ENCODE measurements around the gene ZMYM4. TPM values are rescaled to one million over a fixed set of nuclear protein-coding genes. Genes with fewer than 3 reads are reported as not detected.

ZMYM4 gene
- total and polyA plus RNA-seq, 10 of the 15 experiments (the other 5 are each of a cell fraction or from before 2014, with no cell fraction given): 8.0 to 37.0 (median 28.1) TPM

GRCh38 chr1:35268282-35269200 lies at the start of gene ZMYM4 (continued):
- TF ChIP-seq MLLT1 (IDR thresholded peaks at IDR 0.05) (peak; percentile 45; the same call in 1 of the 2 replicates), ESRRA (IDR thresholded peaks at IDR 0.05; ENCODE audit: low read length) (no peak), STAT3 (IDR thresholded peaks at IDR 0.05; ENCODE audit: low read depth, low read length) (no peak), POLR2AphosphoS2 (IDR thresholded peaks at IDR 0.05; ENCODE audit: low read depth, low read length) (no peak), CHD1 (IDR thresholded peaks at IDR 0.05; ENCODE audit: low read depth, low read length) (no peak), YY1 (IDR thresholded peaks at IDR 0.05; ENCODE audit: low read depth, low read length) (peak; percentile 96), LARP7 (IDR thresholded peaks at IDR 0.05) (peak; percentile 60), POLR2AphosphoS5 (IDR thresholded peaks at IDR 0.05; ENCODE audit: low read length) (peak; percentile 55; the same call in 1 of the 2 replicates), TCF3 (IDR thresholded peaks at IDR 0.05; ENCODE audit: borderline replicate concordance, insufficient read depth, low read depth, low read length) (0 out of 2 replicates have a peak, but pooled peaks have one; percentile 30), GABPA (IDR thresholded peaks at IDR 0.05; ENCODE audit: low read depth) (no peak), ETV6 (conservative IDR thresholded peaks at IDR 0.05 in 1 of 2, IDR thresholded peaks at IDR 0.05 in 1 of 2; ENCODE audit: borderline replicate concordance in 1 of 2, low read depth in 1 of 2) (no peak), IKZF2 (IDR thresholded peaks at IDR 0.05) (peak in 1 of 2 experiments; percentile 20; a peak in 3 of 4 replicates), POLR2A (IDR thresholded peaks at IDR 0.05; ENCODE audit: low read depth, low read length) (peak; percentile 90)

Data from GM12878 (cell line).